T-helper 2 cell treated with Interferon-gamma antibody and Interleukin-4, amounts not matched to agents 5 μg/mL and 100 μg/mL, for 36 hours (primary cell): ENCODE results near the gene SLC17A2.

Source experiments
- DNase-seq: peaks from one replicate; pipeline ENCODE4 v3.0.0; 2021; ENCODE audit warnings: low spot score
- H3K27ac Mint-ChIP-seq: one replicate; pipeline ENCODE4 v1.8.0; 2021; ENCODE audit warnings: mild to moderate bottlenecking, mixed read lengths
- H3K27me3 Mint-ChIP-seq: one replicate; pipeline ENCODE4 v1.8.0; 2021; ENCODE audit warnings: low read depth, mixed read lengths
- H3K36me3 Mint-ChIP-seq: one replicate; pipeline ENCODE4 v1.8.0; 2021; ENCODE audit warnings: low read depth, mixed read lengths
- H3K4me1 Mint-ChIP-seq: one replicate; pipeline ENCODE4 v1.8.0; 2021; ENCODE audit warnings: low read depth, mixed read lengths
- H3K4me3 Mint-ChIP-seq: one replicate; pipeline ENCODE4 v1.8.0; 2022; ENCODE audit warnings: mild to moderate bottlenecking, moderate library complexity, mixed read lengths
- H3K9me3 Mint-ChIP-seq: one replicate; pipeline ENCODE4 v1.8.0; 2021; ENCODE audit warnings: mixed read lengths

The SLC17A2 gene, protein sequence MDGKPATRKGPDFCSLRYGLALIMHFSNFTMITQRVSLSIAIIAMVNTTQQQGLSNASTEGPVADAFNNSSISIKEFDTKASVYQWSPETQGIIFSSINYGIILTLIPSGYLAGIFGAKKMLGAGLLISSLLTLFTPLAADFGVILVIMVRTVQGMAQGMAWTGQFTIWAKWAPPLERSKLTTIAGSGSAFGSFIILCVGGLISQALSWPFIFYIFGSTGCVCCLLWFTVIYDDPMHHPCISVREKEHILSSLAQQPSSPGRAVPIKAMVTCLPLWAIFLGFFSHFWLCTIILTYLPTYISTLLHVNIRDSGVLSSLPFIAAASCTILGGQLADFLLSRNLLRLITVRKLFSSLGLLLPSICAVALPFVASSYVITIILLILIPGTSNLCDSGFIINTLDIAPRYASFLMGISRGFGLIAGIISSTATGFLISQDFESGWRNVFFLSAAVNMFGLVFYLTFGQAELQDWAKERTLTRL

GRCh38 chr6:25930532-25931410 is at the start of gene SLC17A2:
TSS of gene SLC17A2 (minus strand) at chr6:25930691. CDS start at chr6:25925796, 4,895 bp downstream.
- H3K36me3 Mint-ChIP-seq, result no peaks in the 10 kb centered on the region
- no peak within 1 kb of the TSS for H3K4me3 Mint-ChIP-seq
- no peak for DNase-seq
- no peaks in the 10 kb centered on the region for H3K27me3 Mint-ChIP-seq
- H3K9me3 Mint-ChIP-seq, result no peaks in the 10 kb centered on the region
- H3K27ac Mint-ChIP-seq, result no peak within 1 kb of the TSS
- H3K4me1 Mint-ChIP-seq, result peaks cover 10% of the 10 kb centered on the region

GRCh38 chr6:25975923-25976560 is 45.6 kb upstream of the SLC17A2 start:
- no peaks in the 10 kb centered on the region for H3K9me3 Mint-ChIP-seq
- H3K4me3 Mint-ChIP-seq, result no peak overlapping the region
- H3K36me3 Mint-ChIP-seq, result peaks cover 76% of the 10 kb centered on the region
- DNase-seq, result no peak
- no peak overlapping the region for H3K27ac Mint-ChIP-seq
- H3K27me3 Mint-ChIP-seq, result no peaks in the 10 kb centered on the region
- H3K4me1 Mint-ChIP-seq, result peaks cover 17% of the 10 kb centered on the region

GRCh38 chr6:25973923-25974555 is 43.5 kb upstream of the SLC17A2 start:
- H3K36me3 Mint-ChIP-seq, result peaks cover 76% of the 10 kb centered on the region
- peaks cover 25% of the 10 kb centered on the region for H3K4me1 Mint-ChIP-seq
- peak overlapping the region; percentile 10 for H3K27ac Mint-ChIP-seq
- no peak overlapping the region for H3K4me3 Mint-ChIP-seq
- DNase-seq, result no peak
- H3K9me3 Mint-ChIP-seq, result no peaks in the 10 kb centered on the region
- no peaks in the 10 kb centered on the region for H3K27me3 Mint-ChIP-seq

DNA sequence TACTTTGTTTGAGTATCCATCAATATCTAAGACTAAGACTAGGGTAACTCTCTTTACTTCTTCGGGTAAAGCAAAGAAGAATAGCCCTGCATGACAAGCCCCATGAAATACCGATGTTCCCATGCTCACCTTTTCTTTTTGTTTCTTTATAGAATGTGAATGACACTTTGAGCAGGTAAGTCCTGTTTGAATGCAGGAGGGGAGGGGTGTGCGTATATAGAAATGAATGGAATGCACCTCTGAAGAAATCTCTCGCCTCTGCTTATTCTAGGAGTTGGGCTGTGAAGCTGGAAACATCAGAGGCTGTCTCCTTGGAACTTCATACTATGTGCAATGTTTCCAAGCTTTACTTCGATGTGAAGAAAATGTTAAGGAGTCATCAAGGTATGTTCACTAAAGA is 42.4 kb upstream of the SLC17A2 start:
- DNase-seq, result no peak
- Mint-ChIP-seq H3K36me3 (peaks cover 84% of the 10 kb centered on the region), H3K27me3 (no peaks in the 10 kb centered on the region), H3K27ac (no peak overlapping the region), H3K9me3 (no peaks in the 10 kb centered on the region), H3K4me1 (peaks cover 35% of the 10 kb centered on the region), H3K4me3 (no peak overlapping the region)

GRCh38 chr6:25972128-25972527 is 41.6 kb upstream of the SLC17A2 start:
- no peak for DNase-seq
- H3K27ac Mint-ChIP-seq, result no peak overlapping the region
- peaks cover 83% of the 10 kb centered on the region for H3K36me3 Mint-ChIP-seq
- H3K9me3 Mint-ChIP-seq, result no peaks in the 10 kb centered on the region
- H3K27me3 Mint-ChIP-seq, result no peaks in the 10 kb centered on the region
- no peak overlapping the region for H3K4me3 Mint-ChIP-seq
- H3K4me1 Mint-ChIP-seq, result peaks cover 38% of the 10 kb centered on the region

DNA sequence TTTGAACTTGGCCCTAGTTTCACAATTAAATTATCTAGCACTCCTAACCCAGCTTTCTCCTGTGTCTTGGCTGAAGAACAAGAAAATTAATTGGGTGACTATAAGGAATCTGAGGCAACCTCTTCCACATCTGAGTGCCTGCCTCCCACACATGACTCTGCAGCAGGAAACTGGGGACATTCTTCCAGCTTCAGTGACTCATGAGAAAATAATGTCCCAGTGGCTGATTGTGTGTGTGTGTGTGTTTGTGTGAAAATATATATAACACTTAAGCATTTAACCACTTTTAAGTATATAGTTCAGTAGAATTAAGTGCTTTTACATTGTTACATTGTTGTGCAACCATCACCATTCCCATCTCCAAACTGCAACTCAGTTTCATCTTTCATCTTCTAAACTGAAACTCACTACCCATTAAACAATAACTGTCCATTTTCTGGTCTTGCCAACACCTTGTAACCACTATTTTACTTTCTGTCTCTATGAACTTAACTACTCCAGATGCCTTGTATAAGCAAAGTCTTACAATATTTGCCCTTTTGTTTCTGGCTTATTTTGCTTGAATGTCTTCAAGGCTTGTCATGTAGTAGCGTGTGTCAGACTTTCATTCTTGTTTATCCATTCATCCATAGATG is 40.8 kb upstream of the SLC17A2 start:
- Mint-ChIP-seq H3K4me1 (peaks cover 46% of the 10 kb centered on the region), H3K27me3 (no peaks in the 10 kb centered on the region), H3K4me3 (no peak overlapping the region), H3K9me3 (no peaks in the 10 kb centered on the region), H3K27ac (peak overlapping the region; percentile 5), H3K36me3 (peaks cover 83% of the 10 kb centered on the region)
- DNase-seq, result no peak

GRCh38 chr6:25968769-25969168 is 38.3 kb upstream of the SLC17A2 start:
- Mint-ChIP-seq H3K27me3 (no peaks in the 10 kb centered on the region), H3K4me3 (peak overlapping the region; percentile 79), H3K36me3 (peaks cover 79% of the 10 kb centered on the region), H3K9me3 (no peaks in the 10 kb centered on the region), H3K27ac (no peak overlapping the region), H3K4me1 (peaks cover 52% of the 10 kb centered on the region)
- DNase-seq, result no peak

GRCh38 chr6:25966711-25967110 is 36.2 kb upstream of the SLC17A2 start:
- H3K27ac Mint-ChIP-seq, result no peak overlapping the region
- peaks cover 66% of the 10 kb centered on the region for H3K36me3 Mint-ChIP-seq
- H3K4me1 Mint-ChIP-seq, result peaks cover 57% of the 10 kb centered on the region
- DNase-seq, result no peak
- H3K27me3 Mint-ChIP-seq, result no peaks in the 10 kb centered on the region
- H3K4me3 Mint-ChIP-seq, result peak overlapping the region; percentile 79
- no peaks in the 10 kb centered on the region for H3K9me3 Mint-ChIP-seq

- peak overlapping the region; percentile 79 for H3K4me3 Mint-ChIP-seq
- H3K27ac Mint-ChIP-seq, result no peak overlapping the region
- peaks cover 56% of the 10 kb centered on the region for H3K36me3 Mint-ChIP-seq
- H3K4me1 Mint-ChIP-seq, result peaks cover 62% of the 10 kb centered on the region
- DNase-seq, result no peak
- no peaks in the 10 kb centered on the region for H3K27me3 Mint-ChIP-seq
- H3K9me3 Mint-ChIP-seq, result peaks cover 4% of the 10 kb centered on the region
Observed at GRCh38 chr6:25965058-25965457, 34.6 kb upstream of the SLC17A2 start.

GRCh38 chr6:25963426-25964123 is 33.1 kb upstream of the SLC17A2 start:
- H3K27me3 Mint-ChIP-seq, result no peaks in the 10 kb centered on the region
- DNase-seq, result no peak
- H3K9me3 Mint-ChIP-seq, result peaks cover 11% of the 10 kb centered on the region
- H3K4me1 Mint-ChIP-seq, result peaks cover 62% of the 10 kb centered on the region
- H3K36me3 Mint-ChIP-seq, result peaks cover 51% of the 10 kb centered on the region
- peak overlapping the region; percentile 90 for H3K4me3 Mint-ChIP-seq
- peak overlapping the region; percentile 86 for H3K27ac Mint-ChIP-seq

DNA sequence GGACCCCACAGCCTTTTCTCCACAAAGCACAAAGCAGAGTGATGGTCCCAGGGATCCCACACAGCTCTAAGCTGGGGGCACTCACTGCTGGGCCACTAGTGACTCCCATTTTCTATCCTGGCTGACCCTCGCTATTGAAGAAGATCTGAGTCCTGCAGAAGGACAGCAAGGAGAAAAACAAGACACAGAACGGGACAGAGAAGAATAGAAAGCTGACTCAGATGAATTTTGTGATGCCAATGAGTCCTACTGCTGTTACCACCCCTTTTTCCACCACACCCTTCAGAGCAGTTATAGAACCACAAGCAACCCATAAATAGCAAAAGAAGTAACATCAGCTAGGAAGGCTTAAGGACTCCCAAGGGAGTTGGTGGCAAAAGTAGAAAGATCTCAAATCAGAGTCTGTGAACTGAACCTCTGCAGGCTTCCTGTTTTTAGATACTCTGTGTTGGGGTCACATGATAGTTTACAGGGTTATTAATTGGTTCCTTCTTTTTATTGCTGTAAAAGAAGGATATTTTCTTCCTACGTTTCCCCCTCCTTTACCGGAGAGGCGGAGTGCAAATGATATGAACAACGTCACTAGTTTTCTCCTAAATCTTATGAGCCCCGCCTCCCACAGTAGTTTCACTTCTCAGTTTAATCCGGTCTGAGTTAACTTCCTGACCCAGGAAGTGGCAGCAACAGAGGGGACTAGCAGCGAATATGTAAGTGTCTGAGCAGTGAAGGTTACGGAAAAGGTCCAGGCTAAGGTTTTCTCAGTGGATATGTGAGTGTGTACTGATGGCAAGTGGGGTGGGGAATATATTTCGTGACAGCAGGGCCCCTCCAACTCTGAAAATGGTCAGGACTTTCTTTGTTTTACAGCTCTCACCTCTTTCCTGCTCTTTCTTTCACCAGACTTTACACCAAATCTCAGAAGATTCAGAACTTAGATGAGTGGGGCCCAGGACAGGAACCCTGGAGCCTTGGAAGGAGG is 31.9 kb upstream of the SLC17A2 start, which contains the start of gene TRIM38:
TRIM38 (plus strand) TSS at position 654 of the 979 bp plus-strand sequence. CDS start 3,721 bp downstream, outside the sequence.
- H3K4me1 Mint-ChIP-seq, result peaks cover 59% of the 10 kb centered on the region
- H3K9me3 Mint-ChIP-seq, result peaks cover 17% of the 10 kb centered on the region
- DNase-seq, result peak; percentile 79
- H3K27me3 Mint-ChIP-seq, result no peaks in the 10 kb centered on the region
- H3K36me3 Mint-ChIP-seq, result peaks cover 44% of the 10 kb centered on the region
- H3K27ac Mint-ChIP-seq, result peak within 1 kb of the TSS; percentile 94
- H3K4me3 Mint-ChIP-seq, result peak within 1 kb of the TSS; percentile 90
